ACC112 (cell line): Measurements from ENCODE around the gene MAP3K5.
"Not testable (repeated sequence)": the region's sequence is repeated elsewhere in the genome, so short reads cannot be mapped to it uniquely, and the experiment has no call there.

Experiments used
- H2AFZ ChIP-seq: fragments of 200-600 bp; sonication (generic); one replicate; pipeline ENCODE4 v1.6.0; 2017; ENCODE audit warnings: antibody characterized with exemption, low read length; ENCODE audit not compliant: unreplicated experiment
- H3K27ac ChIP-seq: fragments of 200-600 bp; sonication (generic); 2 replicates; pipeline ENCODE4 v1.5.1; 2014; ENCODE audit warnings: low read depth, mild to moderate bottlenecking, antibody characterized with exemption, low read length, moderate library complexity
- H3K27me3 ChIP-seq: fragments of 200-600 bp; sonication (generic); 2 replicates; pipeline ENCODE4 v1.6.1; 2014; ENCODE audit warnings: mild to moderate bottlenecking, antibody characterized with exemption, low read length, moderate library complexity, mixed read lengths; ENCODE audit not compliant: insufficient read depth
- H3K36me3 ChIP-seq: fragments of 200-600 bp; sonication (generic); 2 replicates; pipeline ENCODE4 v1.6.1; 2016; ENCODE audit warnings: mild to moderate bottlenecking, antibody characterized with exemption, low read length, moderate library complexity, mixed read lengths; ENCODE audit not compliant: insufficient read depth
- H3K4me1 ChIP-seq: fragments of 200-600 bp; sonication (generic); one replicate; pipeline ENCODE4 v1.6.1; 2016; ENCODE audit warnings: low read length, mixed read lengths; ENCODE audit not compliant: insufficient read depth, unreplicated experiment, control insufficient read depth
- H3K4me3 ChIP-seq: fragments of 200-600 bp; sonication (generic); 2 replicates; pipeline ENCODE4 v1.5.1; 2014; ENCODE audit warnings: mild to moderate bottlenecking, low read depth, low read length
- H3K79me2 ChIP-seq: fragments of 200-600 bp; sonication (generic); one replicate; pipeline ENCODE4 v1.6.0; 2016; ENCODE audit warnings: low read length; ENCODE audit not compliant: control insufficient read depth, unreplicated experiment, insufficient read depth

The MAP3K5 gene

DNA sequence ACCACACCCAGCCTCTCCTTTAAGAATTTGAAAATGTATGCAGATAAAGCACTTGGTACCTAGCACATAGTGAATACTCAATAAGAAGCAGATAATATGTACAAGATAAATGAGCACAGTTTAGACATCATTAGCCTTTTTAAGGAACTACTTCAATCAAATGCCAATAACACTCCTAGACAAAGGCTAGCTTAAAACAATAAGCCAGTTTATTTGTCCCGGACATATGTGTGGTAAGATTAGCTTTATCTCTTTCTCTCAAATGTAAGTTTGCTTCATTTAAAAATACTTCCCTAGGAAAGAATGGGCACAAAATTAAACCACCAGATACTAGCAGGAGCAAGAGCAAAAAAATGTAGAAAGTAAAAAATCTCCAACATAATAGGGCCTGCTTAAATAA is 73.8 kb downstream of the MAP3K5 start:
- H3K79me2 ChIP-seq = no peaks in the 10 kb centered on the region
- peaks cover 6% of the 10 kb centered on the region for H3K4me1 ChIP-seq
- H3K4me3 ChIP-seq = no peak overlapping the region
- H3K36me3 ChIP-seq = no peaks in the 10 kb centered on the region
- H2AFZ ChIP-seq = no peak overlapping the region
- H3K27me3 ChIP-seq = no peaks in the 10 kb centered on the region
- no peak overlapping the region for H3K27ac ChIP-seq

DNA sequence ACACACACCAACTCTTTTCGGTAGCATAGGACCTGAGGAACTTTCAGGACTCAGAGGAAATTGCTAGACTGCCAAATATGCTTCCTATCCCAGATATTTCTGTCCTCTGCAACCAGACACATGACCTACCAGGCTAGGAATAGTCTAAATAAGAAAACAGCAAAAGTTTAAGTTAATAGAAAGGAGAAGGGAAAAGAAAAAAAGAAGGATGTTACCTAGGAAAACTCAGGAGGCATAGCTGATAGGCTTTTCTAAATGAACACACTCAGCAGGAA is 74.6 kb downstream of the MAP3K5 start:
- Histone ChIP-seq H3K79me2 (no peaks in the 10 kb centered on the region), H3K36me3 (no peaks in the 10 kb centered on the region), H3K27ac (0 out of 2 replicates have a peak overlapping the region, but pooled peaks have one; percentile 0), H3K4me1 (peaks cover 6% of the 10 kb centered on the region), H2AFZ (peak overlapping the region; percentile 4), H3K4me3 (peak overlapping the region; percentile 32), H3K27me3 (no peaks in the 10 kb centered on the region)

DNA sequence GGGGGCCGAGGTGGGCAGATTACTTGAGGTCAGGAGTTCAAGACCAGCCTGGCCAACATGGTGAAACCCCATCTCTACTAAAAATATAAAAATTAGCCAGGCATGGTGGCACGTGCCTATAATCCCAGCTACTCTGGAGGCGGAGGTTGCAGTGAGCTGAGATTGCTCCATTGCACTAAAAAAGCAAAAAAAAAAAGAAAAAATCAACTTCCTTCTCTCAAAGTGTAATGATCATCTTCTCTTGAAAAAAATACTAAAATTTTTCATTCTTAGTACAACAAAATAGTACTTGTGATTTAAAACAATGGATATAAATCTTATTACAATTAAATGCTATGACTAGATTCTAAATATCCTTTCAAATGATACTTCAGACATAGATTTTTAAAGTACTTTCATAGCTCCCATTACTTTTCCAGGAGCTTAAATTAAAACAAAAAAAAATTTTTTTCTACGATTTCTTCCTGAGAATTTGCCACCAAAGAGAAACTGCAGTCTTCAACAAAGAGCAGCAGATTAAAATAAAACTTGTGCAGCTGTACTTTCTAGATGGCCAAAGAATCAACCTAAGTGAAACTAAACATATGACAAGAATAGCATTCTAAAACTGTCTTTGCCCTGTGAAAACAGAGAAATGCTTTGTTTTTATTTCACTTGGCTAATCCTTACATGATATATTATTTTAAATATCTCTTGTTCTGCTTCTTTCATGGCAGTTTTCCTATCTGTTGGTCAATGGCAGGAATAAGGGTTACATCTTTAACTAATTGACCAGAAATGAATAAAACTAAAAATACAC is 75.2 kb downstream of the MAP3K5 start:
- Histone ChIP-seq H3K4me1 (peaks cover 6% of the 10 kb centered on the region), H2AFZ (peak overlapping the region; percentile 4), H3K4me3 (peak overlapping the region; percentile 32), H3K36me3 (no peaks in the 10 kb centered on the region), H3K79me2 (no peaks in the 10 kb centered on the region), H3K27ac (0 out of 2 replicates have a peak overlapping the region, but pooled peaks have one; percentile 0), H3K27me3 (no peaks in the 10 kb centered on the region)

DNA sequence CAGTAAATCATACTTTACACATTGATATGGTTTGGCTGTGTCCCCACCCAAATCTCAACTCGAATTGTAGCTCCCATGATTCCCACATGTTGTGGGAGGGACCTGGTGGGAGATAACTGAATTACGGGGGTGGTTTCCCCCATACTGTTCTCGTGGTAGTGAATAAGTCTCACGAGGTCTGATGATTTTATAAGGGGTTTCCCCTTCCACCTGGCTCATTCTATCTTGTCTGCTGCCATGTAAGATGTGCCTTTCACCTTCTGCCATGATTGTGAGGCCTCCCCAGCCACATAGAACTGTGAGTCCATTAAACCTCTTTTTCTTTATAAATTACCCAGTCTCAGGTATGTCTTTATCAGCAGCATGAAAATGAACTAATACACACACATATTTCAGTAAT is 79.6 kb downstream of the MAP3K5 start:
- H3K4me3 ChIP-seq, H3K27ac ChIP-seq, H2AFZ ChIP-seq, H3K4me1 ChIP-seq, H3K36me3 ChIP-seq, H3K27me3 ChIP-seq, H3K79me2 ChIP-seq: not testable (repeated sequence)

DNA sequence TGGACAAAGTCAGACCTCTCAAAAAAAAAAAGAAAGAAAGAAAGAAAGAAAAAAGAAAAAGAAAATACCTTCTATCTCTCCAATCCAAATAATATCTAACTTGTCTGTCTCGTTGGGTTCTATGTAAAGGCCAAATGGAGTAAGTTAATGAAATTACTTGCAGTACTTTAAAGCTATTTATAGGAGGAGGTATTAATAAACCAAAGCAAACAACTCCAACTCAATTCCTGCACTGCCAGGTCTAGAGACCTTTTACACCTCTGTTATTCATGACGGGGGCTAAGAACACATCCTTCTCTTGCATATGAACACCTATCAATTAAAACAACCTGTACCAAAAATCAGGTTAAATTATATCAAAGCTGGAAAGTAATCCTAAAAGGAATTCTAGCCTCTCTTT is 80.6 kb downstream of the MAP3K5 start:
- no peak overlapping the region for H3K4me3 ChIP-seq
- no peaks in the 10 kb centered on the region for H3K27me3 ChIP-seq
- H3K27ac ChIP-seq = no peak overlapping the region
- H3K4me1 ChIP-seq = peaks cover 6% of the 10 kb centered on the region
- no peaks in the 10 kb centered on the region for H3K79me2 ChIP-seq
- H2AFZ ChIP-seq = no peak overlapping the region
- no peaks in the 10 kb centered on the region for H3K36me3 ChIP-seq

DNA sequence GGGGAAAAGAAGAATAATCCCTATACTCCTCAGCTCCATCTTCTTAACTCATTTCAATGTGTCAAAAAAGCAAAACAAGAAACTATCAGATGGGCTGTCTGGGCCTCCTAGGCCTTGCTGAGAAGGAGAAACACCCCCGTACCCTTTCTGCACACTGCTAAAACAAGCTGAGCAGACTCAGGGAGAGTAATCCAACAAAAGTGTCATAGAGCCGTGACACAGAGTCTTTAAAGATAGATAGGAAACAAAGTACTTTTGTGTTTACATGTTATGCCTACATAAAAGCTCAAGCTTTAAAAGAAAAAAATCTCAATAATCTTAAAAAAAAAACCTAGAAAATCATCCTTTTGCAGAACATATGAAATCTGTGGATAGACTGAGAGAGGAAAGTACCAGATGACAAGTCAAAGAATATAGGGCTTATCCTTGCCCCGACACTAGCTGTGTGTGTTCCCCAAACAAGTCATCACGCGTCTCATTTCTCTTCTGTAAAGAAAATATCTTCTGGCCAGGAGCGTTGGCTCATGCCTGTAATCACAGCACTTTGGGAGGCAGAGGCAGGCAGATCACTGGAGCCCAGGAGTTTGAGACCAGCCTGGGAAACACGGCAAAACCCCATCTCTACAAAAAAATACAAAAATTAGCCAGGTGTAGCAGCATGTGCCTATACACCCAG is 81.3 kb downstream of the MAP3K5 start:
- Histone ChIP-seq H2AFZ (no peak overlapping the region), H3K36me3 (no peaks in the 10 kb centered on the region), H3K4me3 (no peak overlapping the region), H3K4me1 (no peaks in the 10 kb centered on the region), H3K27me3 (no peaks in the 10 kb centered on the region), H3K27ac (no peak overlapping the region), H3K79me2 (no peaks in the 10 kb centered on the region)

DNA sequence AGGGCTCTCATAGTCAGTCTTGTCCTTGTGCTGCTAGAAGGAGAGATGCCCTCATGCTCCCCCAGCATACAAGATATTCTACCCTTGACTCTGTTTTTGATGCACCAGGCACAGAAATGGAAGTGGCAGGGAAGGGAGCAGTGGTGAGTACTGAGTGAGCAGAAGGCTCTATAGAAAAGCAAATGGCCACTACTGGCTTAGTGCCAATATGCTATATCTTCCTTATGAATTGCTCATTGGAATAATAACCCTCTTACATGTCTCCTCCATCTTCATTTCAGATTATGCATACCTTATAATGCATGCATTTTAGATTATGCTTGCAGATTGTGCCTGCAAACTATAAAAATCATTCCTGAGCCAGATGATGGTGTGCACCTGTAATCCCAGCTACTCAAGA is 82.8 kb downstream of the MAP3K5 start:
- Histone ChIP-seq H3K27me3 (no peaks in the 10 kb centered on the region), H3K27ac (no peak overlapping the region), H3K4me1 (no peaks in the 10 kb centered on the region), H2AFZ (no peak overlapping the region), H3K36me3 (no peaks in the 10 kb centered on the region), H3K4me3 (no peak overlapping the region), H3K79me2 (no peaks in the 10 kb centered on the region)

DNA sequence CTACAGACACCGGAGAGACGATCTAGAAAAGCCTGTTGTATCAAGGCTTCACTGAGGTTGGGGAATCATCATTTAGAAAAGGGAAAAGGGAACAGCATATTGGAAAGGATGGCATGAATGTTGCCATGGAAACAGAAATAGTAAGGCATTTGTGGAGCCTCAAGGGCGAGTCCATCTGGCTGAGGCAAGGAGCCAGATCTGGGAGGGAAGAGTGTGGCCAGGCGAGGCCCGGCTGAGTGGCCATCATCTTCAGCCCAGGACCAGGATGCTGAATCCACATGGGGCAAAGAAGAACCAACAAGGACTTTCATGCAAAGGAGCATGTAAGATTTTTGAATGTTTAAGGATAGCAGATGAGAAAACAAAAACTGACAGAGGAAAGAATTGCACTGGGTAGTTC is 85.8 kb downstream of the MAP3K5 start:
- Histone ChIP-seq H3K36me3 (no peaks in the 10 kb centered on the region), H3K27ac (no peak overlapping the region), H3K27me3 (no peaks in the 10 kb centered on the region), H3K4me1 (peaks cover 7% of the 10 kb centered on the region), H3K4me3 (no peak overlapping the region), H3K79me2 (no peaks in the 10 kb centered on the region), H2AFZ (no peak overlapping the region)

DNA sequence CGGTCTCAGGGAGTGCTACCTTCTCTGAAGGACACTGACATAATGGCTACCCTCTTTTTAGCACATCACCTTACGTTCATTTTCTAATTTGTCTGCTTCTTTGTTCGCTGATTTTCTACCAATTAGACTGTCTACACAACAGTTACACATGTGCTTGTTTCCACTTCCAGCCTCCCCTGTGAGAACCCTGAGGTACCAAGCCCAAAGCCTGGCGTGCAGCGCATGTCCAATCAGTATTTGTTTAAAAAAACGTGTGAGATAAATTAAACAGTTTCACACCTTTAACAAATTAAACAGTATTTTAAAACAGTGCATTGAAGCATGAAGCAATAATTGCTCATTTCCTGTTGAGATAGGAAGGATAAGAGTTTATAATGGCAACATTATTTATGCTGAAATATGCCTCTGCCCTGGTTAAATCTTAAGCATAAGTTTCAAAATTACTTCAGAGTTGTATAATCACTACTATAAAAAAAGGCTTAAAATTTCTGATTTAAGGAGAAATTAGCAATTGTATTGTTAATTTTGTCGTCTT is 88.9 kb downstream of the MAP3K5 start:
- Histone ChIP-seq H2AFZ (no peak overlapping the region), H3K79me2 (no peaks in the 10 kb centered on the region), H3K27me3 (no peaks in the 10 kb centered on the region), H3K4me3 (no peak overlapping the region), H3K36me3 (no peaks in the 10 kb centered on the region), H3K27ac (no peak overlapping the region), H3K4me1 (peaks cover 7% of the 10 kb centered on the region)

DNA sequence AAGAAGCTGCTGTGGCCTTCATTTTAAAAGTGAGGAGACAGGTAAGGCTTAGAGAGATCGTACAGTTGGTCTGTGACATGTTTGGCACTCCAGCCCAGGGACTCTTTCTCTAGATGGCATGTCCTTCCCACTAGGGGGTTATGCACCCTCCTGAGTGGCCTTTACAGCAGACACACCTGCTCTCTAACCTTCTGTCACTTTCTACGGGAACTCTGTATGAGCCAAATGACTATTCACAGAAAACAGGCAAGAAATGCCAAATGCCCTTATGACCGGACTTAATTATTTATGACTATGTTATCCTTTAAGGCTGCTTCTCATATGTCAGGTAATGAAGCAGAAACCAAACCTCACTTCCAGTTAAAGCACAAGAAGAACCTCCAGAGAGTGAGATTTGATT is 91.2 kb downstream of the MAP3K5 start:
- no peak overlapping the region for H3K27ac ChIP-seq
- no peak overlapping the region for H3K4me3 ChIP-seq
- no peaks in the 10 kb centered on the region for H3K79me2 ChIP-seq
- H3K36me3 ChIP-seq = 0 out of 2 replicates have a peak, but pooled peaks cover 4% of the 10 kb centered on the region
- H3K4me1 ChIP-seq = peaks cover 7% of the 10 kb centered on the region
- no peak overlapping the region for H2AFZ ChIP-seq
- no peaks in the 10 kb centered on the region for H3K27me3 ChIP-seq

DNA sequence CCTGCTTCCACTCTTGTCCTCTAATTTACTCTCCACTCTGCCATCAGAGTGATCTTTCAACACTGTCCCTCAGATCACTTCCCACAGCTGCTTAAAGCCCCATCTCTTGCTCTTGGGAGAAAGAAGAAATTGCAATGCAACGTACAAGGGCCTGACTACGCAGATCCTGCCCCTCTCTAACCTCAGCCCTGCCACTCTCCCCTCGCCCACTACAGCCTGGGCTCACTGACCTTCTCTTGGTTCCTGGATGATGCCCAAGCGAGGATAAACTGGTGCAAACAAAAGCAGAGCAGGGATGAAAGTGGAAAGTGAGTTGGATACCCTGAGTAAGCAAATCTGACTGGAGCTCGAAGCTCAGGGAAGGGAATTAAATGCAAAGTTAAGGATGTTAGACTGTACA is 92.9 kb downstream of the MAP3K5 start:
- Histone ChIP-seq H2AFZ (no peak overlapping the region), H3K4me3 (no peak overlapping the region), H3K27me3 (no peaks in the 10 kb centered on the region), H3K79me2 (no peaks in the 10 kb centered on the region), H3K36me3 (0 out of 2 replicates have a peak, but pooled peaks cover 4% of the 10 kb centered on the region), H3K4me1 (peaks cover 7% of the 10 kb centered on the region), H3K27ac (no peak overlapping the region)
